B cell (primary cell): ENCODE data around the gene L3MBTL4.

ENCODE experiments used
- EZH2 ChIP-seq: IDR thresholded peaks from 2 replicates; pipeline ENCODE4 v1.6.1; 2012; ENCODE audit warnings: borderline replicate concordance, low read depth, mild to moderate bottlenecking, moderate library complexity, low read length; ENCODE audit not compliant: insufficient read depth, poor library complexity, severe bottlenecking
- TF ChIP-seq, protein P1 (sequence below): fragments of 200-600 bp; IDR thresholded peaks from one replicate; pipeline ENCODE4 v1.8.0; 2022; ENCODE audit warnings: antibody characterized with exemption, mild to moderate bottlenecking

DNA sequence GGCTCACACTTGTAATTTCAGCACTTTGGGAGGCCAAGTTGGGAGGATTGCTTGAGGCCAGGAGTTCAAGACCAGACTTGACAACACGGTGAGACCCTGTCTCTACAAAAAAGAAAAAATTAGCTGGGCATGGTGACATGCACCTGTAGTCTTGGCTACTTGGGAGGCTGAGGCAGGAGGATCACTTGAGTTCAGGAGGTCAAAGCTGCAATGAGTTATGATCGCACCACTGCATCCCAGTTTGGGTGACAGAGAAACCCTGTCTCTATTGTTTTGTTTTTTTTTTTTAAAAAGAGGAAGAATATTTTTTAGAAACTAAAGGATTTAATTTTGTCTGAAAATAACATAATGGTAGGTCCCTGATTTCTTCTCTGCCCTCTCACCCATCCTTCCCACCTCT lies 440.0 kb downstream of the L3MBTL4 start:
- TF ChIP-seq, protein P1, sequence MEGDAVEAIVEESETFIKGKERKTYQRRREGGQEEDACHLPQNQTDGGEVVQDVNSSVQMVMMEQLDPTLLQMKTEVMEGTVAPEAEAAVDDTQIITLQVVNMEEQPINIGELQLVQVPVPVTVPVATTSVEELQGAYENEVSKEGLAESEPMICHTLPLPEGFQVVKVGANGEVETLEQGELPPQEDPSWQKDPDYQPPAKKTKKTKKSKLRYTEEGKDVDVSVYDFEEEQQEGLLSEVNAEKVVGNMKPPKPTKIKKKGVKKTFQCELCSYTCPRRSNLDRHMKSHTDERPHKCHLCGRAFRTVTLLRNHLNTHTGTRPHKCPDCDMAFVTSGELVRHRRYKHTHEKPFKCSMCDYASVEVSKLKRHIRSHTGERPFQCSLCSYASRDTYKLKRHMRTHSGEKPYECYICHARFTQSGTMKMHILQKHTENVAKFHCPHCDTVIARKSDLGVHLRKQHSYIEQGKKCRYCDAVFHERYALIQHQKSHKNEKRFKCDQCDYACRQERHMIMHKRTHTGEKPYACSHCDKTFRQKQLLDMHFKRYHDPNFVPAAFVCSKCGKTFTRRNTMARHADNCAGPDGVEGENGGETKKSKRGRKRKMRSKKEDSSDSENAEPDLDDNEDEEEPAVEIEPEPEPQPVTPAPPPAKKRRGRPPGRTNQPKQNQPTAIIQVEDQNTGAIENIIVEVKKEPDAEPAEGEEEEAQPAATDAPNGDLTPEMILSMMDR, result no peak
- TF ChIP-seq EZH2, result no peak
